H9 (cell line): ENCODE data around the gene CFAP54. TPM values are rescaled to one million over a fixed set of nuclear protein-coding genes. Genes with fewer than 3 reads are reported as not detected.
A peak's percentile ranks its signal among the peaks of the same experiment; 100 is the strongest.

Experiments
- DNase-seq: peaks from one replicate; pipeline ENCODE4 v3.0.0-alpha.2; 2017
- H2AFZ ChIP-seq: one replicate; pipeline ENCODE4 v1.6.1; 2013; ENCODE audit warnings: mild to moderate bottlenecking, low read length, control low read depth, moderate library complexity
- H2AK5ac ChIP-seq: 2 replicates; pipeline ENCODE4 v1.6.1; 2013; ENCODE audit warnings: low read length, control low read depth, mixed read lengths; ENCODE audit not compliant: insufficient read length
- H2BK120ac ChIP-seq: one replicate; pipeline ENCODE4 v1.6.1; 2013; ENCODE audit warnings: low read depth, mild to moderate bottlenecking, low read length, control low read depth, inconsistent platforms; ENCODE audit not compliant: poor library complexity, severe bottlenecking
- H2BK12ac ChIP-seq: 2 replicates; pipeline ENCODE4 v1.6.1; 2013; ENCODE audit warnings: low read length, control low read depth, mixed read lengths, low read depth; ENCODE audit not compliant: insufficient read length
- H2BK15ac ChIP-seq: 2 replicates; pipeline ENCODE4 v1.6.1; 2013; ENCODE audit warnings: low read depth, low read length, control low read depth
- H2BK20ac ChIP-seq: one replicate; pipeline ENCODE4 v1.6.1; 2013; ENCODE audit warnings: low read depth, mild to moderate bottlenecking, low read length, control low read depth, inconsistent platforms; ENCODE audit not compliant: poor library complexity, severe bottlenecking
- H2BK5ac ChIP-seq: 2 replicates; pipeline ENCODE4 v1.6.1; 2013; ENCODE audit warnings: low read length, control low read depth, mixed read lengths; ENCODE audit not compliant: insufficient read length
- H3K14ac ChIP-seq: 2 replicates; pipeline ENCODE4 v1.6.1; 2013; ENCODE audit warnings: low read length, control low read depth; ENCODE audit not compliant: insufficient read depth
- H3K18ac ChIP-seq: 2 replicates; pipeline ENCODE4 v1.6.1; 2013; ENCODE audit warnings: low read depth, mild to moderate bottlenecking, mixed read lengths, low read length, control low read depth; ENCODE audit not compliant: insufficient read length
- H3K23ac ChIP-seq: 2 replicates; pipeline ENCODE4 v1.6.1; 2013; ENCODE audit warnings: low read length, control low read depth, mixed read lengths, low read depth; ENCODE audit not compliant: insufficient read length
- H3K23me2 ChIP-seq: 2 replicates; pipeline ENCODE4 v1.6.1; 2013; ENCODE audit warnings: low read depth, mild to moderate bottlenecking, mixed read lengths, low read length, control low read depth; ENCODE audit not compliant: insufficient read length, poor library complexity, severe bottlenecking
- H3K27ac ChIP-seq: 2 replicates; pipeline ENCODE4 v1.5.1; 2013; ENCODE audit warnings: low read length, control low read depth, mixed read lengths, low read depth; ENCODE audit not compliant: insufficient read length
- H3K27me3 ChIP-seq: 2 replicates; pipeline ENCODE4 v1.6.1; 2013; ENCODE audit warnings: low read length, control low read depth, inconsistent platforms; ENCODE audit not compliant: insufficient read depth
- H3K4ac ChIP-seq: 2 replicates; pipeline ENCODE4 v1.6.1; 2013; ENCODE audit warnings: low read depth, mild to moderate bottlenecking, control low read depth, inconsistent platforms, low read length, moderate library complexity
- H3K4me1 ChIP-seq: 2 replicates; pipeline ENCODE4 v1.6.1; 2013; ENCODE audit warnings: low read length, control low read depth, inconsistent platforms; ENCODE audit not compliant: insufficient read depth
- H3K4me2 ChIP-seq: 2 replicates; pipeline ENCODE4 v1.6.1; 2013; ENCODE audit warnings: low read length, control low read depth, mixed read lengths; ENCODE audit not compliant: insufficient read length, insufficient read depth
- H3K56ac ChIP-seq: 2 replicates; pipeline ENCODE4 v1.6.1; 2013; ENCODE audit warnings: low read depth, mild to moderate bottlenecking, mixed read lengths, low read length, control low read depth; ENCODE audit not compliant: insufficient read length
- H3K79me1 ChIP-seq: 2 replicates; pipeline ENCODE4 v1.6.1; 2013; ENCODE audit warnings: low read depth, mild to moderate bottlenecking, moderate library complexity, low read length, control low read depth, inconsistent platforms; ENCODE audit not compliant: insufficient read depth, poor library complexity, severe bottlenecking
- H3K79me2 ChIP-seq: 2 replicates; pipeline ENCODE4 v1.6.1; 2013; ENCODE audit warnings: low read length, control low read depth, inconsistent platforms; ENCODE audit not compliant: insufficient read depth
- H3K9ac ChIP-seq: 2 replicates; pipeline ENCODE4 v1.6.1; 2013; ENCODE audit warnings: low read length, control low read depth, mixed read lengths; ENCODE audit not compliant: insufficient read length; ENCODE audit errors: extremely low read depth
- H3K9me3 ChIP-seq: one replicate; pipeline ENCODE4 v1.6.1; 2013; ENCODE audit warnings: low read depth, low read length, inconsistent platforms; ENCODE audit not compliant: control insufficient read depth
- H3T11ph ChIP-seq: one replicate; pipeline ENCODE4 v1.6.1; 2013; ENCODE audit warnings: mild to moderate bottlenecking, low read length, control low read depth, inconsistent platforms
- H4K20me1 ChIP-seq: one replicate; pipeline ENCODE4 v1.6.1; 2013; ENCODE audit not compliant: control insufficient read depth, insufficient read length, insufficient read depth
- H4K5ac ChIP-seq: 2 replicates; pipeline ENCODE4 v1.6.1; 2013; ENCODE audit warnings: low read depth, mild to moderate bottlenecking, mixed read lengths, low read length, control low read depth; ENCODE audit not compliant: insufficient read length
- H4K8ac ChIP-seq: replicated peaks from 2 replicates; pipeline ENCODE4 v1.6.1; 2013; ENCODE audit warnings: low read length, control low read depth, mixed read lengths, low read depth; ENCODE audit not compliant: insufficient read length
- H4K91ac ChIP-seq: 2 replicates; pipeline ENCODE4 v1.6.1; 2013; ENCODE audit warnings: low read depth, mild to moderate bottlenecking, moderate library complexity, mixed read lengths, low read length, control low read depth; ENCODE audit not compliant: insufficient read length
- H3K27ac Mint-ChIP-seq, 3 experiments: 2 replicates in 2 of 3; 3 replicates in 1 of 3; pipeline ENCODE4 v1.8.0; 2020 to 2021; ENCODE audit warnings: mixed read lengths in 3 of 3, mild to moderate bottlenecking in 1 of 3, moderate library complexity in 1 of 3
- H3K27me3 Mint-ChIP-seq: 2 replicates; pipeline ENCODE4 v1.8.0; 2021; ENCODE audit warnings: low read depth, mild to moderate bottlenecking, moderate library complexity, mixed read lengths
- H3K36me3 Mint-ChIP-seq, 3 experiments: 2 replicates in 2 of 3; 3 replicates in 1 of 3; pipeline ENCODE4 v1.8.0; 2020 to 2021; ENCODE audit warnings: low read depth in 3 of 3, mixed read lengths in 3 of 3; ENCODE audit not compliant: insufficient read depth in 1 of 3
- H3K4me1 Mint-ChIP-seq, 2 experiments: 2 replicates each; pipeline ENCODE4 v1.8.0; 2020; ENCODE audit warnings: mixed read lengths in 2 of 2
- H3K4me3 Mint-ChIP-seq, 2 experiments: 2 replicates in 1 of 2; 3 replicates in 1 of 2; pipeline ENCODE4 v1.8.0; 2020 to 2021; ENCODE audit warnings: mild to moderate bottlenecking in 2 of 2, mixed read lengths in 2 of 2, moderate library complexity in 1 of 2
- H3K9me3 Mint-ChIP-seq, 2 experiments: 2 replicates in 1 of 2; 3 replicates in 1 of 2; pipeline ENCODE4 v1.8.0; 2020; ENCODE audit warnings: mild to moderate bottlenecking in 2 of 2, mixed read lengths in 2 of 2, moderate library complexity in 1 of 2
- CTCF ChIP-seq: fragments of 200-600 bp; sonication (generic); conservative IDR thresholded peaks from 3 replicates; pipeline ENCODE4 v1.8.0; 2021; ENCODE audit warnings: antibody characterized with exemption, mild to moderate bottlenecking
- WGBS: extraction: QIAGEN DNeasy Blood & Tissue Kit; methylation state at CpG from one replicate; pipeline ENCODE4 v1.1.7; 2013; ENCODE audit warnings: missing lambda C conversion rate, low lambda C conversion rate, mixed read lengths; ENCODE audit not compliant: insufficient read length; ENCODE audit errors: extremely low coverage; 5-methylcytosine and 5-hydroxymethylcytosine counted together
- total RNA-seq: library from RNA; stranded (reverse); gene quantifications from 2 replicates; pipeline ENCODE4 v1.2.1, GENCODE V29; 2021

Gene CFAP54
- total RNA-seq, 1 experiment from 2014 or later: 0.24 TPM

GRCh38 chr12:96522690-96523089 lies 33.3 kb downstream of the CFAP54 start:
- no peak overlapping the region for H2BK12ac ChIP-seq
- H3K56ac ChIP-seq: no peak overlapping the region
- H3K4ac ChIP-seq: no peak overlapping the region
- H3K27ac ChIP-seq: no peak overlapping the region
- no peaks in the 10 kb centered on the region for H3K27me3 ChIP-seq
- peak overlapping the region; percentile 31 for H3K18ac ChIP-seq
- peak overlapping the region; percentile 85 for H2AFZ ChIP-seq
- WGBS: no CpG with 5 or more reads among the region's 3 CpGs
- no peaks in the 10 kb centered on the region for H3K79me1 ChIP-seq
- H4K5ac ChIP-seq: no peak overlapping the region
- no peak overlapping the region for H2BK20ac ChIP-seq
- Mint-ChIP-seq H3K4me3 (no peak overlapping the region; a peak in 1 of 5 replicates), H3K9me3 (no peaks in the 10 kb centered on the region; a peak in 1 of 5 replicates), H3K27me3 (no peaks in the 10 kb centered on the region), H3K36me3 (no peaks in the 10 kb centered on the region), H3K27ac (peak overlapping the region; percentile 22 to 89 (median 61); a peak in 5 of 7 replicates), H3K4me1 (peaks cover 23 to 26% of the 10 kb centered on the region in 2 experiments)
- 0 out of 2 replicates have a peak, but pooled peaks cover 4% of the 10 kb centered on the region for H3K4me1 ChIP-seq
- H3K4me2 ChIP-seq: no peak overlapping the region
- no peak for TF ChIP-seq CTCF
- no peak for DNase-seq
- H4K91ac ChIP-seq: no peak overlapping the region
- H3K9ac ChIP-seq: no peak overlapping the region
- no peaks in the 10 kb centered on the region for H3K79me2 ChIP-seq
- H3K23me2 ChIP-seq: no peaks in the 10 kb centered on the region
- H2BK15ac ChIP-seq: no peak overlapping the region
- no peak overlapping the region for H2AK5ac ChIP-seq
- H3K14ac ChIP-seq: no peak overlapping the region
- no peaks in the 10 kb centered on the region for H4K20me1 ChIP-seq
- no peak overlapping the region for H4K8ac ChIP-seq
- no peak overlapping the region for H2BK5ac ChIP-seq
- no peak overlapping the region for H3K23ac ChIP-seq
- no peak overlapping the region for H2BK120ac ChIP-seq
- no peaks in the 10 kb centered on the region for H3K9me3 ChIP-seq
- no peak overlapping the region for H3T11ph ChIP-seq
